ENCODE results near the gene IFI30. TPM values are rescaled to one million over a fixed set of nuclear protein-coding genes. Genes with fewer than 3 reads are reported as not detected.
A peak's percentile ranks its signal among the peaks of the same experiment; 100 is the strongest.

Gene IFI30
- total and polyA plus RNA-seq, 2 donors (not counting 3 experiments of a cell fraction or from before 2014, with no cell fraction given) = 1.1 to 1.6 TPM

GRCh38 chr19:18203863-18204393 lies 30.3 kb downstream of the IFI30 start, which contains the start of gene RAB3A:
RAB3A (minus strand) TSS chr19:18204042; CDS start chr19:18202740, 1,302 bp downstream.
- peaks cover 10% of the 10 kb centered on the region for H3K4me1 ChIP-seq (ENCODE audit: control insufficient read depth, extremely low read depth, insufficient read depth, low read length)
- no peaks in the 10 kb centered on the region for H3K79me2 ChIP-seq (ENCODE audit: control insufficient read depth, insufficient read depth, low read length)
- no peaks in the 10 kb centered on the region for H3K36me3 ChIP-seq (ENCODE audit: control insufficient read depth in 2 of 2, extremely low read depth in 1 of 2, insufficient read depth in 2 of 2, low read length in 2 of 2)
- H3K27me3 ChIP-seq (ENCODE audit: control insufficient read depth in 2 of 2, insufficient read depth in 2 of 2, low read length in 2 of 2) = peaks cover 0 to 2% of the 10 kb centered on the region in 2 experiments
- H3K9me1 ChIP-seq (replicated peaks; ENCODE audit: control insufficient read depth, extremely low read depth, insufficient read depth, low read length) = no peaks in the 10 kb centered on the region
- TF ChIP-seq EZH2 (IDR thresholded peaks at IDR 0.05; ENCODE audit: borderline replicate concordance, low read depth, low read length, severe bottlenecking) (no peak), CTCF (IDR thresholded peaks at IDR 0.05; ENCODE audit: extremely low read depth in 1 of 2, insufficient read depth in 1 of 2, low read depth in 1 of 2, low read length in 2 of 2) (no peak), GATA2 (IDR thresholded peaks at IDR 0.05; ENCODE audit: insufficient read depth, insufficient read length, low read depth, low read length) (no peak)
- peak within 1 kb of the TSS; percentile 80 for H3K9ac ChIP-seq (replicated peaks; ENCODE audit: extremely low read depth, insufficient read depth, low read length)
- peak within 1 kb of the TSS; percentile 88 for H3K27ac ChIP-seq (ENCODE audit: insufficient read depth, low read depth, low read length)
- H3K9me3 ChIP-seq (replicated peaks; ENCODE audit: control insufficient read depth, insufficient read depth, low read length) = no peaks in the 10 kb centered on the region
- DNase-seq (ENCODE audit: low read depth, low spot score) (peak; percentile 100), FAIRE-seq (peak; percentile 99)
- H3K4me3 ChIP-seq (replicated peaks in 1 of 3; ENCODE audit: insufficient read depth in 1 of 3, low read depth in 1 of 3, low read length in 3 of 3) = peak within 1 kb of the TSS; percentile 46 to 81 (median 75)
- ChIA-PET POLR2A (interaction anchor here (1.1 kb wide), 1 partner anchor 78 kb away, joined by 5 read pairs; the partner anchor contains the start of gene JUND), CTCF (interaction anchor here (0.6 to 3.9 kb wide), 7 partner anchors 8 to 125 kb away, joined by 3 to 45 read pairs (median 6); partner anchors contain the start of gene MPV17L2)
- no TSS peak for BruUV-seq (replicated peaks)
- intact Hi-C loops (cut with micrococcal nuclease) = loop anchor here (1.0 to 2.0 kb wide), 3 partner anchors 11 to 119 kb away; partner anchors contain the start of genes LSM4, MPV17L2 and PIK3R2
- peak within 1 kb of the TSS; percentile 78 for H2AFZ ChIP-seq (ENCODE audit: low read depth, low read length)
- H3K4me2 ChIP-seq (ENCODE audit: insufficient read depth, low read length) = peak within 1 kb of the TSS; percentile 87
- dilution Hi-C loops (cut with MboI; ENCODE audit: extremely low pct_ligation_motif_present, low sequenced_read_pairs) = no loop called here
- H4K20me1 ChIP-seq (replicated peaks; ENCODE audit: control insufficient read depth, extremely low read depth, insufficient read depth, low read length) = no peaks in the 10 kb centered on the region

Data from endothelial cell of umbilical vein (primary cell).